8988T (cell line): Measurements from ENCODE around the gene CISD2.
"Not testable (repeated sequence)": the region's sequence is repeated elsewhere in the genome, so short reads cannot be mapped to it uniquely, and the experiment has no call there.

Experiments
- DNase-seq: peaks from one replicate; pipeline ENCODE4 v3.0.0; 2011

The CISD2 gene

GRCh38 chr4:102935716-102936115 is 66.9 kb downstream of the CISD2 start:
- DNase-seq: no peak

GRCh38 chr4:102938063-102938462 is 69.3 kb downstream of the CISD2 start:
- DNase-seq: not testable (repeated sequence)
